ENCODE data around the gene SYNGR3. TPM values are rescaled to one million over a fixed set of nuclear protein-coding genes. Genes with fewer than 3 reads are reported as not detected.

Gene SYNGR3
- total RNA-seq, 4 donors from 2014 or later: 2.1 to 5.6 (median 3.3) TPM

DNA sequence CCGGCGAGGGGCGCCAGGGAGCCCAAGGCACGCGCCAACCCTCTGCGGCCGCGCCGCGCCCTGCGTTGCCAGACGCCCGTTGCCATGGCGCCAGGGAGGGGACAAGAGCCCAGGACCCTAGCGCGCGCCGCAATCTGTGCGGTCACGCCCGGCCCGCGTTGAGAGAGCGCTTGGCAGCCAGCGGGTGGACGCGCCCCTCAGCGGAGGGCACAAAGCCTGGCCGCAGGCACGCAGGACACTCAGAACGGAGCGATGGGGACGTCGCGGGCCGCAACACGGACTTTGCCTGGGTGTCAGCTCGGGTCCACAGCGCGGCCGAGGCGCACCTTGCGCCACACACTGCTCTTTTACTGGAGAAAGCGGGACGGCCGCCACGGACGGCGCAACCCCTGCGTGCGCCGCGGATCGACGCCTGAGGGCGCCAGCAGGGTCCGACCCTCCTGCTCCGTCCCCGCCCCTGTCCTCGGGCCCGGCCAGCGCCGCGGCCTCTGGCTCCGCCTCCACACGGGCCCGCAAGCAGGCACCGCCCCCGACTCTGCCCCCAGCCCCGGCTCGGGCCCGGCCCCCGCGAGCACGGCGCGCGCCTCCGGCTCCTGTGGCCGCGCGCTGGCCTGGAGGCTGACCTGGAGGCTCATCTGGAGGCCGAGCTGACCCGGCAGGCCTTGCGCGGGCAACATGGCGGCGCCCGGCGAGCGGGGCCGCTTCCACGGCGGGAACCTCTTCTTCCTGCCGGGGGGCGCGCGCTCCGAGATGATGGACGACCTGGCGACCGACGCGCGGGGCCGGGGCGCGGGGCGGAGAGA lies 6.0 kb upstream of the SYNGR3 start, which contains the start of gene GFER:
GFER (plus strand) TSS at position 650 of the 803 bp plus-strand sequence; CDS start at position 676, 26 bp downstream.
- 3% methylated on average over 10 of the region's 109 CpGs for WGBS
- peak; percentile 93 for DNase-seq (ENCODE audit: extremely low spot score)
- intact Hi-C loops (cut with DNase I): no loop called here

DNA sequence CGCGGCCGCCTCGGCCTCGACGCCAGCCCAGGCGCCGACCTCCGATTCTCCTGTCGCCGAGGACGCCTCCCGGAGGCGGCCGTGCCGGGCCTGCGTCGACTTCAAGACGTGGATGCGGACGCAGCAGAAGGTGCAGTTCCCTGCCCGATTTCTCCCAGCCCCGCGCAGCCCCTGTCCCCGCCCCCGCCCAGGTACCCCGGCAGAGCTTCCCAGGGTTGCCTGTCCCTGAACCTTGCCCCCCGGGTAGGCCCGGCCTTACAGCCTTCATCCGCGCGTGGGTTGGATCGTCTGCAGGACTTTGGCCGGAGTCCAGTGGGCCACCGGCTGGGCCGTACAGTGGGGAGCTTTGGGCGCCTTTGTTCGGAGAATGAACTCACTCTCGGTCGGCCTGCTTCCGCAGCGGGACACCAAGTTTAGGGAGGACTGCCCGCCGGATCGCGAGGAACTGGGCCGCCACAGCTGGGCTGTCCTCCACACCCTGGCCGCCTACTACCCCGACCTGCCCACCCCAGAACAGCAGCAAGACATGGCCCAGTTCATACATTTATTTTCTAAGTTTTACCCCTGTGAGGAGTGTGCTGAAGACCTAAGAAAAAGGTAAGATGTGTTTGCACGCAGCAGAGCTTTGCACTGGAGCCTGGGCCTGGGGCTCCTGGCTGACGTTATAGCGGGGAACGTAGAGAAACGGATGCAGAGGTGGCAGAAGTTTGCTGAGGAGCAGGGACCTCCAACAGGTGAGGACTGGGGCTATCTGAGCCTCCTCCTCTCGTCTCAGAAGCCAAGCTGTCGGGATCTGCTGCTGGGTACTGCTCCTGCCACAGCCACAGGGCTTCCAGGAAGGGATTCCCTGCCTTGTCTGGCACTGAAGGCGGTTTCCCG lies 5.2 kb upstream of the SYNGR3 start:
- H3K4me1 ChIP-seq: peaks cover 31 to 52% (median 44%) of the 10 kb centered on the region in 4 donors
- peaks cover 11 to 30% (median 23%) of the 10 kb centered on the region in 4 donors for H3K36me3 ChIP-seq
- 29% methylated on average over 22 of the region's 58 CpGs for WGBS
- peaks cover 3 to 49% (median 36%) of the 10 kb centered on the region in 4 donors for H3K27me3 ChIP-seq
- TF ChIP-seq POLR2AphosphoS5 (IDR thresholded peaks at IDR 0.05): no peak
- TF ChIP-seq POLR2A (IDR thresholded peaks at IDR 0.05; ENCODE audit: low read depth): peak; percentile 27
- TF ChIP-seq, protein P1, sequence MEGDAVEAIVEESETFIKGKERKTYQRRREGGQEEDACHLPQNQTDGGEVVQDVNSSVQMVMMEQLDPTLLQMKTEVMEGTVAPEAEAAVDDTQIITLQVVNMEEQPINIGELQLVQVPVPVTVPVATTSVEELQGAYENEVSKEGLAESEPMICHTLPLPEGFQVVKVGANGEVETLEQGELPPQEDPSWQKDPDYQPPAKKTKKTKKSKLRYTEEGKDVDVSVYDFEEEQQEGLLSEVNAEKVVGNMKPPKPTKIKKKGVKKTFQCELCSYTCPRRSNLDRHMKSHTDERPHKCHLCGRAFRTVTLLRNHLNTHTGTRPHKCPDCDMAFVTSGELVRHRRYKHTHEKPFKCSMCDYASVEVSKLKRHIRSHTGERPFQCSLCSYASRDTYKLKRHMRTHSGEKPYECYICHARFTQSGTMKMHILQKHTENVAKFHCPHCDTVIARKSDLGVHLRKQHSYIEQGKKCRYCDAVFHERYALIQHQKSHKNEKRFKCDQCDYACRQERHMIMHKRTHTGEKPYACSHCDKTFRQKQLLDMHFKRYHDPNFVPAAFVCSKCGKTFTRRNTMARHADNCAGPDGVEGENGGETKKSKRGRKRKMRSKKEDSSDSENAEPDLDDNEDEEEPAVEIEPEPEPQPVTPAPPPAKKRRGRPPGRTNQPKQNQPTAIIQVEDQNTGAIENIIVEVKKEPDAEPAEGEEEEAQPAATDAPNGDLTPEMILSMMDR (IDR thresholded peaks at IDR 0.05): no peak
- intact Hi-C loops (cut with DNase I): no loop called here
- peak overlapping the region; percentile 75 to 96 (median 85) for H3K4me3 ChIP-seq
- H3K27ac ChIP-seq (replicated peaks in 1 of 4): peak overlapping the region; percentile 70 to 81 (median 80)
- no peaks in the 10 kb centered on the region for H3K9me3 ChIP-seq
- no peak for DNase-seq (ENCODE audit: extremely low spot score)

More for the DNA sequence above, 6.0 kb upstream of the SYNGR3 start, which contains the start of gene GFER:
- peak within 1 kb of the TSS; percentile 75 to 96 (median 85) for H3K4me3 ChIP-seq
- H3K36me3 ChIP-seq: peaks cover 14 to 33% (median 26%) of the 10 kb centered on the region in 4 donors
- no peaks in the 10 kb centered on the region for H3K9me3 ChIP-seq
- H3K27ac ChIP-seq (replicated peaks in 1 of 4): peak within 1 kb of the TSS; percentile 70 to 81 (median 80)
- H3K27me3 ChIP-seq: peaks cover 0 to 49% (median 36%) of the 10 kb centered on the region in 4 donors
- peaks cover 37 to 55% (median 46%) of the 10 kb centered on the region in 4 donors for H3K4me1 ChIP-seq
- TF ChIP-seq, protein P1 (IDR thresholded peaks at IDR 0.05): peak; percentile 38 to 53 (median 47)
- TF ChIP-seq POLR2A (IDR thresholded peaks at IDR 0.05; ENCODE audit: low read depth): no peak
- TF ChIP-seq EP300 (IDR thresholded peaks at IDR 0.05): no peak
- TF ChIP-seq POLR2AphosphoS5 (IDR thresholded peaks at IDR 0.05): peak; percentile 61 to 67

- DNase-seq (ENCODE audit: extremely low spot score): no peak
- H3K27me3 ChIP-seq: peaks cover 3 to 49% (median 33%) of the 10 kb centered on the region in 4 donors
- peak overlapping the region in 2 of 4 donors; percentile 93 to 96 for H3K4me3 ChIP-seq
- TF ChIP-seq, protein P1 (IDR thresholded peaks at IDR 0.05): no peak
- no peaks in the 10 kb centered on the region for H3K9me3 ChIP-seq
- no peak overlapping the region for H3K27ac ChIP-seq (replicated peaks in 1 of 4)
- WGBS: 97% methylated on average over 10 of the region's 14 CpGs
- H3K36me3 ChIP-seq: peaks cover 11 to 30% (median 23%) of the 10 kb centered on the region in 4 donors
- H3K4me1 ChIP-seq: peaks cover 27 to 52% (median 44%) of the 10 kb centered on the region in 4 donors
- intact Hi-C loops (cut with DNase I): no loop called here
Observed at GRCh38 chr16:1985466-1986150, 4.2 kb upstream of the SYNGR3 start.

DNA sequence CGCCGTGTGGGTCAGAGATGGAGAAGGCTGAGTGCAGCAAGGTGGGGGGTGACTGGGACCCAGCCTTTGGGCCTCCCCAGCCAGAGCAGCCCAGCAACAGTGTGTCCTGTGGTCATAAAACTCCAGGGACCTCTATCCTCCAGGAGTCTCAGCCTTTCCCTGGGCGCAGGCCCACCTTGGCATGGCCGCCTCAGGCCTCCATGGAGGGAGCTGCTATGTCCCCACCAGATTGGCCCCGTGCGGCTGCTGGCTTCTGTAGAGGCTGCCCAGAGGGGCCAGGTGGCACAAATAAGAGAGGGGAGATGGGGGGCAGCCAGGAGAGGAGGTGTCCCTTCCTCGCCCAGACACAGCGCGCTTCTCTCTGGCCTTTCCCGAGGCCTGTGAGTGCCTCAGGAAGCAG lies 2.6 kb upstream of the SYNGR3 start:
- no peak for TF ChIP-seq POLR2AphosphoS5 (IDR thresholded peaks at IDR 0.05)
- no peak for TF ChIP-seq POLR2A (IDR thresholded peaks at IDR 0.05; ENCODE audit: low read depth)
- no peak for TF ChIP-seq EP300 (IDR thresholded peaks at IDR 0.05)
- TF ChIP-seq, protein P1 (IDR thresholded peaks at IDR 0.05): no peak
- Histone ChIP-seq H3K4me3 (no peak overlapping the region), H3K36me3 (peaks cover 11 to 30% (median 23%) of the 10 kb centered on the region in 4 donors), H3K27me3 (peaks cover 3 to 49% (median 32%) of the 10 kb centered on the region in 4 donors), H3K4me1 (peaks cover 42 to 64% (median 58%) of the 10 kb centered on the region in 4 donors), H3K27ac (replicated peaks in 1 of 4) (no peak overlapping the region), H3K9me3 (no peaks in the 10 kb centered on the region)
- 75% methylated on average over 6 of the region's 10 CpGs for WGBS
- intact Hi-C loops (cut with DNase I): no loop called here
- no peak for DNase-seq (ENCODE audit: extremely low spot score)

All from esophagus muscularis mucosa (tissue), 4 donors.